GM21825 (cell line): ENCODE measurements around the gene VDR.

ENCODE experiments used
- ATAC-seq: cut with Tn5 transposase; IDR thresholded peaks from one replicate; pipeline ENCODE4 v1.9.1; 2021; ENCODE audit warnings: mild to moderate bottlenecking, moderate library complexity; ENCODE audit not compliant: unreplicated experiment

The VDR gene

DNA sequence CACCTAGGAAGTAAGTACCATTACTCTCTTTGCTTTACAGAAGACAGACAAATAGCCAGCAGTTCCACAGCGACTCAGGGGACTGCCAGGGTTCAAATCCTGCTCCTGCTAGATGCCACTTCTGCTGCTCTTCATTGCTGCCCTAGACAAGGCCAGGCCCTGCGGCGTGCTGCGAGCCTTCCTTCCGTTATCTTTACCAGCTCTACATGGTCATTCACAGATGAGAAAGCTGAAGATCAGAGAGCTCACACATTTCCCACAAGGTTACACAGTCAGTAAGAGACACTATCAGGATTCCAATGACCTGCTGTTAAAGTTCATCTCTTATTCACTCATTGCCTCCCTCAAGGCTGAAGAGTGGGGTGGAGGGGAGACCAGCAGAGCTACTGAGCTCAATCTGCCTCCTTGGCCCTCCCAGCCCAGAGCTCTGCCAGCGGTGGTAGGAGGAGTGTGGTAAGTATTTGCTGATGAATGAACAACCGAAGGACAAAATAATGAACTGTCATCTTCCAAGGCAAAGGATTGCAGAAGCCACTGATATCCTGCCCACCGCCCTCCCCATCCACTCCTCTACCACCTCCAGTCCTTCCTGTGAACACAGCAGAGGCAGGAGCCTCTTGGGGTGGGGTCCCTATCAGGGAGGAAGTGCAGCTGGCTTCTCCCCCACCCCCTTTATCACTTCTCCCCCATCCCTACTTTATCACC, 70.4 kb downstream of the VDR start:
- ATAC-seq: no peak

DNA sequence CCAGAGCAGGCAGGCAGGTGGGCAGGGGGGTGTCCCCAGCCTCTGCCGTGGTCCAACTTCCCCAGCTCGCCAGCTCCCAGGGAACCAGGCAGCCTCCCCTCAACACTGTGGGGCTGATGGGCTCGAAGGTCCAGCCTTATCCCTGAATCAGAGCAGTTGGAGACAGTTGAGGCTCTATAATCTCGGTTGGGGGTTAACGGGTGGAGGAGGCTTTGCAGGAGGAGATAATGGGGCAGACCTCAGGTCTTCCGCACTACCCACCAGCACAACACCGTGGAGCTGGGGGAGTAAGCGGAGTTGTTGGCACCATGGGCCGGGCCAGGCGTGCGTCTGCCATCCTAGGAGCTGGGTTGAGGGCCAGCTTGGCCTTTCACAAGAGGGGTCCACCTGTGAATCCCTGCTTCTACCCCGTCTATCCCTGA, 71.2 kb downstream of the VDR start:
- ATAC-seq: no peak

DNA sequence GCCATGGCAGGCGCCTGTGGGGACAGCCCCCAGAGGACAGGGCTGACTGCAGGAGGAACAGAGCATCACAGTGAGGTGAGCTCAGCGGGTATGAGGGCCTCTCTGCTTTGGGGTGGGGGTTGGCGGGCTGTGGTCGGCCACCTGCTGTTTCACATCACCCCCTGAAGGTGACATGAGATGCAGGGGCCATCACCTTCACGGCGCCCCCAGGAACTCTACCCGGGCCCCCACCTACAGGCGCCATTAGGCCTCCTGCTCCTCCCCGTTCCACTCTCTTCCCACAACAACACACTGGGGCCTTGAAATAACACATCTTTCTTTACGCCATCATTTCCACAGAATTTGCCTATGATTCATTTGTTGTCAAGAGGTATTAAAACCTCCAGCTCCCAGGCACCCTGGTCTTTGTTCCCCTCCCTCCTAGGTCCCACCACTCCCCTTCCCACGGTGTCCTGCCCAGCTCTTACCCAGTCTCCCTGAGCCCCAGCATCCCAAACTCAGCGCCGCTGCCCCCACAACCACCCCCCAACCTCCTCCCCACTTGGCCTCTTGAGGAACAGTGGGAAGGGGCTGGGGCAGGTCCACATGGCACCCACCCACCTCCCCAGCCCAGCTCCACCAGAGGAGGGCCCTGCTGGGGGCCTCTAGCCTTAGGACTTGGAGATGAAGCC, 72.4 kb downstream of the VDR start:
- ATAC-seq: peak; percentile 42

DNA sequence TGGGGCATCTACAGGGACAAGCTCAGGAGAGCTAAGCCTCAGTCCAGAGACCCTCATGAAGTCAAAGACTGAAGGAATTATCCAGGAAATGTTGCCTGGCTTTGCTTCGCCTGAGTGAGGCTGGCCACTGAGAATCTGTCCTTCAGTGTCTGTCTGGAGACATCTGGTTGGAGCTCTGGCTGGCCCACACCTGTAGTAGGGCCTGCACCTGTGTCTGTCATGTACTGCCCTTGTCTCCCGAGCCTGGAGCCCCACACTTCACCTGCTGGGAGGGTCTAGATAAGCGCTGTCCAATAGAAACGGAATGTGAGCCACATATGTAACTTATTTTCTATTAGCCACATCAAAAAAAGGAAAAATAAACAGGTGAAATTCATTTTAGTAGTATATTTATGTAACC, 75.2 kb downstream of the VDR start:
- ATAC-seq: no peak

DNA sequence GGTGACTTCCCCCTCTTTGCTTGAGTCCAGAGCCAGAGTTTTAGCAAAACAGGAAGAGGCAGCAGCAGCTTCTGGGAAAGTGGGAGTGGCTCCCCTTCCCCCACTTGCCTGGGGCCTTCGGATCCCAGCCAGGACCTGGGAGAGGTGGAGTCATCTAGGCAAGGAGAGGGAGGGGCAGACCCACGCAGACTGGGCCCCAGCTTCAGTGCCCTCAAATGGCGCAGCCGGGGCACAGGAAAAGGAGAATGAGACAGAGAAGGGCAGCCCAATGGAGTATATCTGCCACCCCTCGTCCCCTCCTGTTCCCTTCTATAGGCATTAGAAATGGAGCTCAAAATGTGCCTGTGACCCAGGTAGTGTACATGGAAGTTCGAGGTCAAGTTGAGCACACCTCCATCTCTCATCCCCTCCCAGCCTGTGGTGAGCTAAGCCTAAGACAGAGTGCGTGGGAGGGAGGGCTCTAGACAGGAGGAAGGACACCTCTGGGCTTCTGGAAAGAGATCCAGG, 75.8 kb downstream of the VDR start:
- no peak for ATAC-seq

DNA sequence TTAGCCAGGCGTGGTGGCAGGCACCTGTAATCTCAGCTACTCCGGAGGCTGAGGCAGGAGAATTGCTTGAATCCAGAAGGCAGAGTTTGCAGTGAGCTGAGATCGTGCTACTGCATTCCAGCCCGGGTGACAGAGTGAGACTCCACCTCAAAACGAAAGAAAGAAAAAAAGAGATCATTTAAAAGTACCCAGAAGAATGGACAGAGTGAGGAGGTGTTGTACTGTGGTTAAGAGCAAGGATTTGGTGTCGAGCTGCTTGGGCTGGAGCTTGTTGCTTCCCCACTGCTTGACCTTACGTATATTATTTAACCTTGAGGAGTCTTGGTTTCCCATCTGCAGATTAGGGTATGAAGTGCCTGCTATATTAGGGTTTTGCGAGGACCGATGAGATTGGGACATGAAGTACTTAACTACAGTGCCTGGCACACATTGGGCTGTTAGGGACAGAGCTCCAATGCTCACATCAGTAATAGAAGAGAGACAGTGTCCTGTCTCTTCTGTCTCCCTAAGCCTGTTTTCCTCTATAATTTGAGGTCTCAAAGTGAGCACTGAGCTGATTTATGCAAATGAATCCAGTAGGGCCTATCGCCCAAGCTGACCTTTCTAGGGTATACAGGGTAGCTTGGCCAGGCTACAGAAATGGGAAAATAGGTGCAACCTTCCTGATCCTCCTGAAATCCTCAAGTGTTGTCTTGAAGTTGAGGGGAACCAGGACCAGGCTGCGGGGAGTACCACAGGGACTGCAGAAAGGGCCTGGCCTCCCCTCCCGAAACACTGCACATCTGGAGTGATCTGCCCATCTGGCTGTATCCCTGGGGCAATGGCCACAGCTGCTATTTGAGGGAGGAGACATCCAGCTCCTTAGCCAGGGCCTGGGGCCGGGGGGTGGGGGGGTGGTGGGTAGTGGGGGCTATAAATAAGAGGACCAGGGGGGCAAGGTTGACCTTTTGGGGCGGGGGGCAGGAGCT, 76.5 kb downstream of the VDR start:
- no peak for ATAC-seq

DNA sequence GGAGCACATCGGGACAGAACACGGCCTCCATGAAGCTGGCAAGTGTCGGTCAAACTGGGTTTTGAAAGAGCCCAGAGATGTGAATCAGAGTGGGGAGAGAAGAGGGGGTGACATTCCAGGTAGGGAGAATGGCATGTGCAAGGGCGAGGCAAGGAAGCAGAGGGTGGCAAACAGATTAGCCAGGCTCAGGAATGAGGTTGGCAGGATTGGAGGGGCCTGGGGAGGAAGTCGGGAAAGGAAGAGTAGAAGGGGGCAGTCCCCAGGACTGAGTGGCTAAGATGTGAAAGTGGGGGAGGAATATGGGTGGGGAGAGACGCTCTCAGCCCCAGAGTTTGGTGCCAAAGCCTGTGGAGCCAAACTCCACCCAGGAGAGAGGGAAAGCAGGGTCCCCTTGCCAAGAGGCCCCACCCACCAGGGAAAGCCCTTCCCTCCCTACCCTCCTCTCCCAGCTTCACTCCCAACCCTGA, 79.6 kb downstream of the VDR start:
- ATAC-seq: no peak

DNA sequence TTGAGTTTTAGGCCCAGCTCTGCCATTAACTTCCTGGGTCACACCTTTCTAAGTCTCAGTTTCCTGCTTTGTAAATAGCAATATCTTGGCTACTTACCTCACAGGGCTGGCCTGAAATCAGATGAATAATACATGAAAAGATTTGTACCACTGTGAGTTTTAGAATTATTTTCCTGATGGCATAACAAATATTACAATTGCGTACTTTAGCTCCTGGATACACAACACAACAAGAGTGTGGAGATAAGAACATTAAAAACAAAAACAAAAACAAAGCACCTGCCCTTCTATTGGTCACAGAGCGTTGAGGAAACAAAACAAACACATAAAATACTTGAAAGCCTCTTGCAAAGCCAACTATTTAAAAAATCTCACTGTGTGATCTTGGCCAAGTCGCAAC, 80.2 kb downstream of the VDR start:
- no peak for ATAC-seq

DNA sequence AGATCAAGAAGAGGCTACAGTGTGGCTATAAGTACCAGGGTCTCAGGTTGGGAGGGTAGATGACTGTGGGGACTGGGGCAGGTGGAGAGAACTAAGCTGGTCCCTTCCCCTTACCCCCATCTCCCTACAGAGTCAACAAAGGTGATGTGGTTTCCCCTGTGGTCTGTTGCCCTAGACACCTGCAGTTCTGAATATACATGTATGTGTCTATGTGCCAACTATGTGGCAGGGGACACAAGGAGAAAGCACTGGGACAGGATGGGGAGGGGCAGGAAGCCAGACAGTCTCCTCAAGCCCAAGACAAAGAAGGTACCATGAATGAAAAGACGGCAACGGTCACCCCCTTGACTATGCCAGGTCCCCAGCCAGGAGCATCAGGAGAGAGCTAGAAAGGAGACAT, 80.6 kb downstream of the VDR start:
- ATAC-seq: no peak

DNA sequence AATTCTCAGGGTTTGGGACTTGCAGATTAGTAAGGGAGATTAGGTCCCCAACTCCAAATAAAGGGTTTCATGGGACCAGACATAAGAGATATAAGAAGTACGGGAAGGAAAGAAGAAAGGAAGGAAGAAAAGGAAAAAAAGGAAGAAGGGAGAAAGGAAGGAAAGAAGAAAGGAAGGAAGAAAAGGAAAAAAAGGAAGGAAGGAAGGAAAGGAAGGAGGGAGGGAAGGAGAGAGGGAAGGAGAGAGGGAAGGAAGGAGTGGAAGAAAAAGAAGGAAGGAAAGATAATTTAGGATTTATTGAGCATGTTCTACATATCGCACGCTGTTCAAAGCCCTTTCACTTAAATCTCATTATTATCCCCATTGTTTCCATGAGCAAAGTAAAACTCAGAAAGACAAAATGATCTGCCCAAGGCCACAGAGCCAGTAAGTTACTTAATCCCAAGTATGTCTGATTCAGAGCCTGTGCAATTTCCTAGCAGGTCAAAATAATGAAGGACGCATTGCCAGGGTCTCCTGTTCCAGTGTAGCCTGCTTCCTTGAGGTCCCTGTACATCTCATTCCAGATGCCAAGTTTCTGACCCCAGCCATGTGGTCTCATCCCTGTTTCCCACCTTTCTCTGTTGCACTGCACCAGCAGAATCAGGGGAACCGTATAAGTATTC, 81.2 kb downstream of the VDR start:
- no peak for ATAC-seq

DNA sequence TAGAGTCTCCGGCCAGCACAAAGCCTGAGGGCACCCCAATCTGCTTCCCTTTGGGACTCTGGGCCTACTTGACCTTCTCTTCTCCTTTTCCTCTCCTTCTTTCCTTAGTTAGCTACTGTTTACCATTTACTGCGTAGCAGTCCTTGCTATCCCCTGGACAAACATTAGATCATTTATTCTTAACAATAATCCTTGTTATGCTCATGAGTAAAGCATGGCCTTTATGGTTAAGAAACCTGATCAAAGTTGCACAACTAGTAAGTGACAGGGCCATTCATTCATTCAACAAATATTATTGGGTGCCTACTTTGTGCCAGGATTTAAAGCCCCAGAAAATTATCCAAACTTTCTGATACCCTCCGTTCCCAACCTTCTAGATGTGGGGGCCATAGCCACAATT, 81.9 kb downstream of the VDR start:
- ATAC-seq: no peak

DNA sequence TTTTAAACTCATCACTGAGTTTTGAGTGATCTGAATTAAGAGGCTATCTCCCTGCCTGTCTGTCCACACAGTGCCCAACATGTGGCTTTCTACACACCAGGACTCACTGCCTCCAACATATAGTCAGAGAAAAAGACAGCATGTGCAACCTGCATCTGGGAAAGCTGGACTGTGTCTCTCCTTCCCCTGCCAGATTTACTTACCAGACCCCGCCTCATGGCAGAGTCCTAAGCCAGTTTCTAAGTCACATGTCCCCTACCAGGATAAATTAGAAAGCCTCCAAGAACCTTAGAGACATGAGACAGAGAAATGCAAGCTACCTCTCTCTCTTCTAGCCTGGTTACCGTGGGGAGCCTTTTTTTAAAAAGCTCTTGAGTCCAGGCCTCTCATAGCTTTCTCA, 82.4 kb downstream of the VDR start:
- no peak for ATAC-seq

DNA sequence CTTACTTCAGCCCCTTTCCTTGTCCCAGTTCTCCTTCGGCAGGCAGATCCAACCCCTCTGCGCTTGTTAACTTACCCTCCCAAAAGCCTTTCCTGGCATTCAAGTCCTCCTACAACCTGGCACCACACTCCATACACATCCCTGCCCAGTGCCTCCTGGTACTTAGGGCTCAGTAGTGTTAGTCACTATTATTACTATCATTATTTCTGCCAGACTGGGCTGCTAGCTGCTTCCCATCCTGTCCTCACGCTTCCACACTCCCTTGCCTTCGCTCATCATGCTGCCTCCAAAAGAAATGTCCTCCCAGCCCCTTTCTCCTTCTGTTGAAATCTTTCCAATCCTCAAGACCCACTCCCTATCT, 83.5 kb downstream of the VDR start:
- ATAC-seq: no peak

DNA sequence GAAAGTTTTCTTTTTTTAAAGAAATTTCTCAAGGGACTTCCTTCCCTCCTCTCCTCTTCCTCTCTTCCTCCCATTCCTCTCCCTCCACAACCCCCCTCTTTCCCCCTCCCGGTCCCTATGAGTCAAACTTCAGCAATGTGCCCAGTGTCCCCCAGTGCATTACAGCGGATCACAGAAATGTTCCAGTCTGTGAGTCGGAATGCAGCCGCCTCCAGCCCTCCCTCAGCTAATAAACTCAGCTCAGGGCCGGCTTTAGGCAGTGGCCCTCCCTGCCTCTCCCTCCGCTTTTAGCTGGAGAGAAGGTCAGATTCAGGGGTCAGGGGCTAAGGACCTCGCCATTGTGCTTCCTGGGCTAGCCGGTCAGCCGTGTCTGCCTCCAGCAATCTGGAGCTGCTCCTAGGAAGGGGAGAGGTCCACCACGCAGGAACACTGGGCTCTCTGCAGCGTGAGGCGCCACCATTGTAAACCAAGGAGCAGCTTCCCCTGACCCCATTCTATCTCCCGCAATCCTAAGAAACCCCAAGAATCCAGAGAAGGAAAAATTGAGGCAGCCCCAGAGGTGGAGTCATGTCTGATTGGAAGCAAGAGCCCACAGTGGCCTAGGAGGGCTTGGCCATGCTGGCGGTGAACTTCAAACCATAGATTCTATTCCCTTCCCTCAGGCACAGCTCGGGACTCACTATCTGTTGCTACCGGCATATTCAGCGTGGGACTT, 84.0 kb downstream of the VDR start:
- no peak for ATAC-seq

DNA sequence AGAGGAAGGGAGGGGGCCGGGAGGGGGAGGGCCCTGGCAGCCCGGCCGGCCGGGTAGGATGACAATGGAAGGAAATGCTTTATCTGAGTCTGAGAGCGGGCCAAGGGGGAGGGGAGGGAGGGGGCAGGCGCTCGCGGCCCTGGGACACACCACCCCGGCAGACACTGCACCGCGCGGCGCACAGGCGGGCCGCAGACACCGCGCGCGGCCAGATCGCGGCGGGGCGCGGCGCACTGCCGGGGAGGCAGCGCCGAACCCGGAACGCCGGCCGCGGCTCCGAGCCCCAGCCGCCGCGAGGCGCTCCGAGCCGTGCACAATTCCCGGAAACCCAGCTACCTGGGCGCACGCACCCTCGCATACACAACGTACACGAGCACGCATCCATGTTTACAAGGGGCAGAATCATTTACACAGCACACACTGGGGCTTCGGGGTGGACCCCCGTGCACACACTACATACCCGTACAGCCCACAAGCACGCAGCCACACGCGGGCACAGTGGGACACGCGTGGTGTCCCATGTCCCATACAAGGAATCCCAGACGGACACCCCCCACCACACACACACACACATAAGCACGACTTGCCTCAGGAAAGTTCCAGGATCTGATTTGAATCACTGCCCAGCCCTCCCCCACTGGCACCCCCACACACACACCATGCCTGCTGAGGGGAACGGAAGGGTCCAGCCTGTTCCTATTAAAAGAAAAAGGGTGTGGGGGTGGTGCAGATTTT, 84.7 kb downstream of the VDR start, which contains the start of gene HDAC7:
TSS of gene HDAC7 (minus strand) at position 8 of the 735 bp plus-strand sequence. CDS start 118 bp downstream, outside the sequence.
- peak; percentile 28 for ATAC-seq

DNA sequence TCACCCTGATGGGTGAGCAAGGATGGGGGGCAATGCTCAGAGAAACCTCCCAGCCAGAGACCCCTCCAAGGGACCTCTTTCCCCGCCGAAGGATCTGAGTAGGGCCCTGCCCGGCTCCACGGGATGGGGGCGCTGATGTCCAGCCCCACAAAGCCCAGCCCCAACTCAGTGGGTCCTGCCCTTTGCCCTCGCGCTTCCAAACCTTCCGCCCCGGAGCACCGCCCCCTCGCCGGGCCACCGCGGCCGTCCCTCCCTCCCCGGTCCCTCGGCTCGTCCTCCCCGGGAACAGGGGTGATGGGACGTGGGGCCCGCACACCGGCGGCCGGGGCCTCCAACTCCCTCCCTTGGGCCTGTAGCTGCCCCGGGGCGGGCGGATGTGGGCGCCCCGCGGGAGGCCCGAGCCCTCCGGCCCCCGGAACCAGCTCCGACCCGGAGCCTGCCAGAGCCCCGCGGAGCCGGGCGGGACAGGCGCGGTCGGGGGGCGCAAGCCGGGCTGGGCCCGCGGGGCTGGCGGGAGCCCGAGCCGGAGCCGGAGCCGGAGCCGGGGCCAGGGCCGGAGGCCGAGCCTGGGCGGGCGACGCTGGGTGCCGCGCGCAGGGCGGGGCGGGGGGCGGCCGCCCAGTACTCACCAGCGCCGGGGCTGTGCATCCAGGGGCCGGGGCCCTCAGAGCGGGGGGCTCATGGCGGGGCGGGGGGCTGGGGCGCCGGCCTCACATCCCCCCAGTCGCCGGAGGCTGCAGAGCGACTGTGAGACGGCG, 85.5 kb downstream of the VDR start:
- ATAC-seq: peak; percentile 34

DNA sequence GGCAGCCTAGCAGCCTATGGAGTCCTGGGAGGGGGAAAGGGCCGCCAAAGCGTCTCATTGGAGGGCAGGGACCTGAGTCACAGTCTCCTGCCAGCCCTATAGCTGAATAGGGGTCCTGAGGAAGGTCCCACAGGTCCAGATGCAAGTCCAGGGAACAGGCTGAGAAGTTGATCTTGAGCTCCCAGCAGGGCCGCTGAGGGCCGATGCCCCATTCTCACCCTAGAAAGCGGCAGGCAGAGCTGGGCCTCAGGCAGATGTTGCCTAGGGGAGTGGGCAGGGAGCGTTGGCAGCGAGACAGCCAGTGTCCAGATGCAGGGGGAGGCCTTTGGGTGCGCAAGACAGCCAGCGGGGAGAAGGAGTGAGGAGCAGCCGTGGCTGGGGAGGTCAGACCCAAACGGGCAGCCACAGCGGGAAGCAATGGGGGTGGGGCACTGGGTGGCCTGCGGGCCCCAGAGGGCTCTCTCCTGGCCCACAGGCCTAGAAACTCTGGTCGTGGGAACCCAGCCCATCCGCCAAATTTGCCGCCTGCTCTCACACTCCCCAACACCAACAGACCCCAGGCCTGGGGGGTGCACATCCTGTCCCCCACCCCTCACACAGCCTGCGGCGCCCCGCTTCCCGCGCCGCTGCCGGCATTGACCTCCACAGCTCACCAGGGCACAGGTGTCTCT, 86.2 kb downstream of the VDR start:
- peak; percentile 8 for ATAC-seq

DNA sequence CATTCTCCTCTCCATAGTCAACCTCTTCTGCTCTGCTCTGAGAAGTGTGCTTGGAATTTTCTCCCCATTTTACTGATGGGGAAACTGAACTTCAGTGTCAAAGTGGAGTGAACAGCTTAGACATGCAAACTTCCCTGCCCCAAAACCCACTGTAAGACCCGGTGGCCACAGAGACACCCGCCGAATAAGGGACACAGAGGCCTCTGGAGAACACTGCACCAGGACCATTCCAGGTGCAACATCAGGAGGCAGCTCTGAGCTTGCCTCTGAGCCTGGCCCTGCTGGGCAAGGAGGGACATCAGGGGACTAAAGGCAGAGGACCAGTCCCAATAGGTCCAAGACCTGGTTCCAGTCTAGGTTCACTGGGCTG, 86.8 kb downstream of the VDR start:
- no peak for ATAC-seq
